GM19099 (cell line): ENCODE data around the gene MAB21L3.

ENCODE experiments used
- POLR2A ChIP-seq: IDR thresholded peaks from 3 replicates; pipeline ENCODE4 v1.6.1; 2011; ENCODE audit warnings: low read depth; ENCODE audit not compliant: insufficient read length; ENCODE audit errors: extremely low read depth

Gene MAB21L3

DNA sequence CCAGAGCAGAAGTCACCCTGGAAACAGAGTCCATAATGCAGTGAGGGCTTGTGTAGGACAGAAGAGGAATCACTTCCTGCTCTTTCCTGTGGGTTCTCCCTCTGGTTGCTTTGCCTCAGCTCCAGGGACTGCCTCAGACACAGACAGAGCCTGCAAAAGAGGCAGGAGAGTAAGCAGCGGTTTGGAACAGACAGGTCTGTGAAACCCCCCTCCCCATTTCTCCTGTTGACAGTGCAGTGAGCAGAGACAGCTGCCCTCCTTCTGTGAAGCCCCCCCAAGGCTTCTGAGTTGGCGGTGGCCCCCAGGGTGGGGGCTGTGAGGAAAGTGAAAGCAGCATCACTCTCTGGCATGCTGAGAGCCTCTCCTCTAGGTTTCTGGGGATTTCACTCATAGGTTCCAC lies 53.0 kb downstream of the MAB21L3 start:
- no peak for TF ChIP-seq POLR2A

DNA sequence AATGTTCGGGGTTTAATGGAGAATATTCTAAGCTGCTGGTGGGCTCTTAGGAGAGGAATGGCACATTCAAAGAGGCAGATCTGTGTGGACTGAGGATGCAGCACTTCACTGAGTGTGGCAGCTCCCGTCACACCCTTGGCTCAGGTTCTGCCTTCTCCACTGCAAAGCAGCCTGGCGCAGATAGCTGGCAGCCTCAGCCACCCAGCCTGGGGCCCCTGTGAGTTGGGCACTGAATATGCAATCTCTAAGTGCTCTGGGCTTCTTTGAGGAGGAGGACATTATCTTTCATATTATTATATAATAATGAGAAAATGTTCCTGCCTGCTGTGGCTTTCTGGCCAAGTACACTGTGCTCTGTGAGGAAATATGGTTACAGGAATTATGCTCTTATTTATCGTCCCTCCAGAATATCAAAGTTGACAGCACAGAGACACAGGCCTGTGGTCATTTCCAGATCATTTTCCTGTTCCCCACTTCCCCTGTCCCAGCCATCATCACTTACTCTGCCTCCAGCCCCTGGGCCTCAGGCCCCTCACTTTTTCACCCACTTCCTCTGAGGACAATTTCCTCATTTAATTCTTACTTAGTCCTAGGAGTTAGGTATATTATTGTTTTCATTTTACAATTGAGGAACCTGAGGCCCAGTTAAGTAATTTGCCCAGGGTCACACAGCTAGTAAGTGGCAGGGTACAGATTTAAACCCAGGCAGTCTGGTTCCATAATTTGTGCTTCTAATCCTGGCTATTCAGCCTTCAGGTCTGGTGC lies 53.6 kb downstream of the MAB21L3 start:
- TF ChIP-seq POLR2A = no peak

- no peak for TF ChIP-seq POLR2A
Observed at GRCh38 chr1:116165572-116165971, 54.4 kb downstream of the MAB21L3 start.

GRCh38 chr1:116166011-116166571 lies 54.9 kb downstream of the MAB21L3 start:
- TF ChIP-seq POLR2A = no peak

DNA sequence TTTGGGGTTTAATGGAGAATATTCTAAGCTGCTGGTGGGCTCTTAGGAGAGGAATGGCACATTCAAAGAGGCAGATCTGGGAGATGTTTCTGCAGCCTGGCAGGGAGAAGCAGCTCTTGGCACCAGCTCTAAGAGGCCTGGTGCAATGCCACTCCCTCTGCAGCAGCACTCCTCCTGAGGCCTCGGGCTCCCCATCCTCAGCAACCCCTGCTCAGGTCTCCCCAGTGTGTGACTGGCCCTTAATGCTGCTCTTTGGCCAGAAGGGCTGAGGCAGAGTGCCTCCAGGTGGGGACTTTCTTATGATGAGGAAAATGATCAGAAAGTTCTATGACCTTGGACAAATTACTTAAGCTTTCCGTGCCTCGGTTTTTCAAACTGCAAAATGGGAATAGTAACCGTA lies 55.5 kb downstream of the MAB21L3 start:
- no peak for TF ChIP-seq POLR2A

DNA sequence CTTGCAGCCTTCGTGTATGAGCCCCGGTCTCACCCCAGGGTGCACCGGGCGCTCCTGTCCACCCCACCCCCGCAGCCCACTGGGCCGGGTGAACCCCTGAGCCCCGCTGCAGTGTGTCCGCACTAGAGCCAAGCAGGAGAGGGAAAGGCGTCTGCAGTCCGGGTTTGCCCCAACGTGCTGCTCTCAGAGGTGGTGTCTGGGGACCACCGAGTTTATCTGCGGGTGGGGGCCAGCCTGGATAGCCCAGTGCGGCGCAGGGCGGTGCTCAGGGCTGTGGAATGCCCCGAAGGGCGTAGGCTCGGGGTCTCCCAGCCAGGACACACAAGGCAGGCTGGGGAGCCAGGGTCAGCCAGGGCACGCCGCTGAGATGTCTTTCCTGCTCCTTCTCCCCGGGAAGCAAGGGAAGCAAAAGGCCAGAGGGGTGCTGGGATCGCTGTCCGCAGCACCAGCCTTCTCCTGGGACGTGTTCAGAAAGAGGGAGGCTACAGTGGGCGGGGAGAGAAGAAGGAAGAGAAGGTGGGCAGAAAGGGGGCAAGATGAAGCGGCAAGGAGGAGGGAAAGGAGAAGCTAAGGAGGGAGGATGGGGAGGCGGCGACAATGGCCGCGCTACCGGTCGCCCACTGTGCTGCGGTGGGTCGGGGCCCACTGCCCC lies 56.6 kb downstream of the MAB21L3 start:
- no peak for TF ChIP-seq POLR2A

- TF ChIP-seq POLR2A = no peak
Observed at GRCh38 chr1:116168277-116169032, 57.3 kb downstream of the MAB21L3 start.

- TF ChIP-seq POLR2A = no peak
Observed at GRCh38 chr1:116169898-116170297, 58.7 kb downstream of the MAB21L3 start.

DNA sequence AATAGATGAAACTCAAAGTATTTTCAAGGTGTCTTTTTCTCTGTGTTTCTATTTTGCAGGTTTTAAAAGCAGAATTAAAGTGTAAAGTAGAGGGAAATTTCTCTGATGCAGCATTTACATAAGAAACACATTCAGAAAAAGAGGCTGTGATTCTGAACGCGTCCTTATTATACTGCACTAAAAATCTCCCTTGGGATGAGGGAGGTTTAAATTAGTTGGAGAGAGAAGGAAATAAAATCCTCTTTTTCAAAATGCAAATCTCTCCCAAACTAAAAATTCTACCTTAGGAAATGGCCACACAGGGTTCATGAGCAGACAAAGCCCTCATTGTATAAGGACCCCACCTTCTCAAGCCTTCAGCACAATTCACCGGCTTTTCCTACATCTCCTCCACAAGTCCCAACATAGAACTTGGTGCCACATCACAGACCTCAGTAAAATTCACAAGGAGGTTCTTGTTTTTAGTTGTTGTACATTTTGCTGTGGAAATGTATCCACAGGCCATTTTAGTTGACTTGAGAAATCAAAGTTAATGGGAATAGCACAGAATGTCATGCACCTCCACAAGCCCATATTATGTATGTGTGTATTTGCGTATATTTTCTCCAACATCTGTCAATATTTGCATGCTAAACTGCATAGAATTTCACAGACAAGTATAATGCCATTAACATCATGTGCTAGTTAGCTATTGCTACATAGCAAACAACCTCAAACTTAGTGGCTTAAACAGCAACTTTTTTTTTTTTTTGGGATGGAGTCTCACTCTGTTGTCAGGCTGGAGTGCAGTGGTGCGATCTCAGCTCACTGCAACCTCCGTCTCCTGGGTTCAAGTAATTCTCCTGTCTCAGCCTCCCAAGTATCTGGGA lies 59.8 kb downstream of the MAB21L3 start:
- no peak for TF ChIP-seq POLR2A

DNA sequence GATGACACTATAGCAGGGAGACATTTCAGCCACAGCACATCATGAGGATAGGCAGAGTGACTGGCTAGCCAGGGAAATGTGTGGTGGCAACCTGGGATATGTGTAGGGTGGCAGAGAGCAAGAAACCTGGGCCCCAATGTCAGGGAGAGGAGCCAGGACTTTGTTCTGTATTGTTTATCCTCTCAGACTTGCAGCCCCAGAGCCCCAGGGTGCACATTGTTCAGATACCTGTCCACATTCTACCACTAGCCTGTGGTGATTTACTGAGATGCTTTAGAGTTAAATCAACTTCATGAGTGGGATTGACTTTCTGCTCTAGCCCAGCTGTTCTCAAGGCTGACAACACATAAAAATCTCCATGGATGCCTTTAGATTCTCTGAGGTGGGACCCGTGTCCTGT lies 61.5 kb downstream of the MAB21L3 start:
- TF ChIP-seq POLR2A = no peak

DNA sequence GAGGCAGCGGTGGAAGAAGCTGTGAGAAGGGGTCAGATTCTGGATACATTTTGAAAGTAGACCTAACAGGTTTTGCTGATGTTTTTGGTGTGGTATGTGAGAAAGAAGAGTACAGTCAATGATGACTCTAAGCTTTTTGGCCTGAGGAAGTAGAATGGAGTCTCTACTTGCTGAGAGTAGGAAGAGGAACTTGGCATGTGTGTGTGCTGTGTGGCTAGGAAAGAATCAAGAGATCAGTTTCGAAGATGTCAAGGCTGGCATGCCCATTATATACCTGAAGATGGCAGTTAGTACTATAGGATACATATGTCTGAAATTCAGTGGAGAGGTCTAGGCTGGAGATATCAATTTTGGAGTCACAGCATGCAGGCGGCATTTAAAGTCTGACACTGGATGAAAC lies 64.4 kb downstream of the MAB21L3 start:
- TF ChIP-seq POLR2A = no peak

DNA sequence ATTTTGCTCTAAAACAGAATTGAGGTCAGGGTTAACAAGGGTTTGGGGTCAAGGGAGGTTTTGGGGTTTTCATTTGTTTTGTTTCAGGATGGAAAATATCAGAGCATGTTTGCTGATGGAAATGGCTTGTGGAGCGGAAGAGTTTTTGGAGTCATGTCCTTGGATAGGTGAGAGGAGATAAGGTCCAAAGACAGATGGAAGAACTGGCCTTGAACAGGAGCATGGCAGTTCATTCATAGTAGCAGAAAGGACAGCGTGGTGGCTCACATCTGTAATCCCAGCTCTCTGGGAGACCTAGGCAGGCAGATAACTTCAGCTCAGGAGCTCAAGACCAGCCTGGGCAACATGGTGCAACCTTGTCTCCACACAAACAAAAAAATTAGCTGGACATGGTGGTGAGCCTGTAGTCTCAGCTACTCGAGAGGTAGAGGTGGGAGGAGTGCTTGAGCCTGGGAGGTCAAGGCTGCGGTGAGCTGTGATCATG lies 65.1 kb downstream of the MAB21L3 start:
- no peak for TF ChIP-seq POLR2A

DNA sequence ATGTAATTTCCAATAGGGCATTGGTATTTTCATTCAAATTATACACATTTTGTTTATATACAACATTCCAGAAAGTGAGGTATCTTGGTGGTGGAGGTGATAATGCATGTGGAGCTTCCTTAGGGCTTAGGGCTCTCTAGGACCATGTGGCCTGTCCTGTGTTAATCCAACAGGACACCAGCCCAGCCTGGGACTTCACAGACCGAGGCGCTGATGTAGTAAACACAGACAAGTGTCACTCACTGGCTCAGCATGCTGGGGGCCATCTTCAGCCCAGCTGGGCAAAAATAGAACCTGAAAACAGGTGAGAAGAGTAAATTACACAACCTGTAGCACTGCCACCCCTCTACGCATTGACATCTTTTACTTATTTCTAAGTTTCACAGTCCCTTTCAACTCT lies 66.7 kb downstream of the MAB21L3 start:
- TF ChIP-seq POLR2A = no peak

- TF ChIP-seq POLR2A = no peak
Observed at GRCh38 chr1:116178837-116179236, 67.6 kb downstream of the MAB21L3 start.

GRCh38 chr1:116179419-116179818 lies 68.2 kb downstream of the MAB21L3 start:
- no peak for TF ChIP-seq POLR2A

DNA sequence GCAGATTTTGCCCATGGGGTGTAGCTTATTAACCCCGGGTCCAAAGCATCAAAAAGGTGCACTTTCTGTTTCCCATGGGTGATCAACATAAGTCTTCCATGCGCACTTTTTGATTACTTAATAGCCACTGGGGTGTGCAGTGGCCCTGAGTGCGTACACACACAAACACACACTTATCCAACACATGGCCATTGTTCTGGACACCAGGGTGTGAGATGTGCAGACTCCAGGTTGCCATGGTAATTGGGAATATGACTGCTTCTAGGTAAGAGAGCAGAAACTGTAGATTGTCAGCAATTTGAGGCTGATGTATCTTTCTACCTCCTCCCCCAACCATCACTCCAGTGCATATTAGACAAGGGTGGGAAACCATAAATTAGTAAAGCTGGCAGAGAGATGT lies 68.8 kb downstream of the MAB21L3 start:
- no peak for TF ChIP-seq POLR2A
